Neuronal stem cell (in vitro differentiated cells): Measurements from ENCODE around the gene ATRN.

Experiments used
- DNase-seq: peaks from one replicate; pipeline ENCODE4 v3.0.0-alpha.2; 2013; ENCODE audit warnings: low spot score
- H2AFZ ChIP-seq: one replicate; pipeline ENCODE4 v1.6.1; 2013; ENCODE audit warnings: mild to moderate bottlenecking, low read length, inconsistent platforms
- H2AK5ac ChIP-seq: 2 replicates; pipeline ENCODE4 v1.6.1; 2013; ENCODE audit warnings: low read depth, mild to moderate bottlenecking, inconsistent platforms, low read length, moderate library complexity, mixed read lengths
- H2BK120ac ChIP-seq: 2 replicates; pipeline ENCODE4 v1.6.1; 2013; ENCODE audit warnings: low read depth, mild to moderate bottlenecking, inconsistent platforms, low read length, moderate library complexity, mixed read lengths
- H2BK12ac ChIP-seq: one replicate; pipeline ENCODE4 v1.6.1; 2013; ENCODE audit warnings: low read length, inconsistent platforms
- H2BK15ac ChIP-seq: 2 replicates; pipeline ENCODE4 v1.6.1; 2013; ENCODE audit warnings: mild to moderate bottlenecking, low read length, inconsistent platforms, mixed read lengths
- H2BK5ac ChIP-seq: one replicate; pipeline ENCODE4 v1.6.1; 2013; ENCODE audit warnings: inconsistent platforms, mild to moderate bottlenecking, low read length, moderate library complexity
- H3K14ac ChIP-seq: one replicate; pipeline ENCODE4 v1.6.1; 2013; ENCODE audit warnings: low read length, inconsistent platforms
- H3K18ac ChIP-seq: 2 replicates; pipeline ENCODE4 v1.6.1; 2013; ENCODE audit warnings: low read length, inconsistent platforms
- H3K23ac ChIP-seq: 2 replicates; pipeline ENCODE4 v1.6.1; 2013; ENCODE audit warnings: low read depth, mild to moderate bottlenecking, mixed read lengths, low read length, inconsistent platforms; ENCODE audit not compliant: poor library complexity
- H3K27ac ChIP-seq: replicated peaks from 3 replicates; pipeline ENCODE4 v1.5.1; 2013; ENCODE audit warnings: low read length, inconsistent platforms
- H3K27me3 ChIP-seq, 3 experiments: 2 replicates each; pipeline ENCODE4 v1.6.1; 2013; ENCODE audit warnings: low read length in 3 of 3, mild to moderate bottlenecking in 2 of 3, inconsistent platforms in 1 of 3, low read depth in 1 of 3, mixed read lengths in 1 of 3, moderate library complexity in 1 of 3; ENCODE audit not compliant: control insufficient read depth in 3 of 3, insufficient read depth in 3 of 3
- H3K36me3 ChIP-seq, 2 donors: replicated peaks in 1 of 2; 2 replicates each; pipeline ENCODE4 v1.6.1; 2013; ENCODE audit warnings: low read length in 2 of 2; ENCODE audit not compliant: control insufficient read depth in 2 of 2, insufficient read depth in 2 of 2
- H3K4ac ChIP-seq: 2 replicates; pipeline ENCODE4 v1.6.1; 2013; ENCODE audit warnings: inconsistent platforms, mild to moderate bottlenecking, low read length, moderate library complexity
- H3K4me1 ChIP-seq, 2 donors: 1 replicate in 1 of 2; 2 replicates in 1 of 2; pipeline ENCODE4 v1.6.1; 2013; ENCODE audit warnings: low read length in 2 of 2, low read depth in 1 of 2; ENCODE audit not compliant: control insufficient read depth in 2 of 2, insufficient read depth in 1 of 2
- H3K4me2 ChIP-seq: one replicate; pipeline ENCODE4 v1.6.1; 2013; ENCODE audit warnings: mild to moderate bottlenecking, low read length, inconsistent platforms; ENCODE audit not compliant: insufficient read depth, poor library complexity, severe bottlenecking
- H3K4me3 ChIP-seq, 2 donors: 2 replicates each; pipeline ENCODE4 v1.5.1; 2013; ENCODE audit warnings: low read length in 2 of 2, mild to moderate bottlenecking in 2 of 2, inconsistent platforms in 1 of 2, moderate library complexity in 1 of 2
- H3K79me1 ChIP-seq: one replicate; pipeline ENCODE4 v1.6.1; 2013; ENCODE audit warnings: low read depth, mild to moderate bottlenecking, inconsistent platforms, low read length, moderate library complexity
- H3K9ac ChIP-seq: one replicate; pipeline ENCODE4 v1.6.1; 2013; ENCODE audit warnings: mild to moderate bottlenecking, low read depth, low read length, inconsistent platforms; ENCODE audit not compliant: poor library complexity
- H3K9me3 ChIP-seq, 2 donors: replicated peaks in 1 of 2; 2 replicates each; pipeline versions ENCODE3 to v1.6.1; 2013; ENCODE audit warnings: low read length in 2 of 2, mild to moderate bottlenecking in 2 of 2, inconsistent platforms in 1 of 2, low read depth in 1 of 2, mixed read lengths in 1 of 2, moderate library complexity in 1 of 2; ENCODE audit not compliant: control insufficient read depth in 2 of 2, insufficient read depth in 1 of 2
- H4K8ac ChIP-seq: one replicate; pipeline ENCODE4 v1.6.1; 2013; ENCODE audit warnings: low read depth, mild to moderate bottlenecking, inconsistent platforms, low read length, moderate library complexity
- H4K91ac ChIP-seq: one replicate; pipeline ENCODE4 v1.6.1; 2013; ENCODE audit warnings: low read length, low read depth, mild to moderate bottlenecking, inconsistent platforms; ENCODE audit not compliant: poor library complexity
- WGBS, 2 donors: extraction: QIAGEN DNeasy Blood & Tissue Kit; methylation state at CpG; one replicate each; pipeline ENCODE4 v1.1.7; 2013; ENCODE audit warnings: missing lambda C conversion rate in 2 of 2, mixed read lengths in 1 of 2; ENCODE audit not compliant: insufficient read length in 2 of 2, insufficient replicate concordance in 1 of 2; ENCODE audit errors: extremely low coverage in 2 of 2; 5-methylcytosine and 5-hydroxymethylcytosine counted together

ATRN gene

DNA sequence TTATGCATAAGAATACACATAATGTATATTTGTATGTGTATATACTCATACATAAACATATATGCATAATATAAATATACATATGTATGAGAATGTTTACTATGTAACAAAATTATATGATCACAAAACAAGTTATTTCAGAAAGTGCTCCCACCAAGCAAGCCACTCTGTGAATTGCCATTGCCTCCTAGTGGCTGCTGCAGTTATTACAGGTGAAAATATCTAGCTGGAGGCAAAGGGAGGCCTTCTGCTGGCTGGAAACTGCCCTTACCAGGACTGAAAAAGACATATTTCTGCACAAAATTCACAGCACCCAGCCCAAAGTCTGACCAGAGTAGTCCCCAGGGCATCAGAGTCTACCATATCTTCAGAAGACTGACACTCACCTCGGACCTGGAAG, 225.4 kb downstream of the ATRN start:
- DNase-seq, result no peak
- no peak overlapping the region for H2BK12ac ChIP-seq
- H3K9ac ChIP-seq, result no peak overlapping the region
- no peak overlapping the region for H3K23ac ChIP-seq
- H3K4me1 ChIP-seq, result no peaks in the 10 kb centered on the region
- H4K91ac ChIP-seq, result no peak overlapping the region
- H3K9me3 ChIP-seq, result peaks cover 0 to 6% of the 10 kb centered on the region in 2 donors
- H2BK5ac ChIP-seq, result no peak overlapping the region
- no peak overlapping the region for H3K14ac ChIP-seq
- no peak overlapping the region for H3K4ac ChIP-seq
- H3K18ac ChIP-seq, result no peak overlapping the region
- H2BK120ac ChIP-seq, result no peak overlapping the region
- no peak overlapping the region for H2AFZ ChIP-seq
- H3K36me3 ChIP-seq, result no peaks in the 10 kb centered on the region
- no peak overlapping the region for H3K4me2 ChIP-seq
- H3K27me3 ChIP-seq, result peaks cover 0 to 6% (median 0%) of the 10 kb centered on the region in 3 experiments
- H3K27ac ChIP-seq, result no peak overlapping the region
- no peak overlapping the region for H4K8ac ChIP-seq
- no peak overlapping the region for H3K4me3 ChIP-seq
- no peak overlapping the region for H2BK15ac ChIP-seq
- no CpG with 5 or more reads among the region's 1 CpG for WGBS, 2 donors
- no peaks in the 10 kb centered on the region for H3K79me1 ChIP-seq
- H2AK5ac ChIP-seq, result no peak overlapping the region

DNA sequence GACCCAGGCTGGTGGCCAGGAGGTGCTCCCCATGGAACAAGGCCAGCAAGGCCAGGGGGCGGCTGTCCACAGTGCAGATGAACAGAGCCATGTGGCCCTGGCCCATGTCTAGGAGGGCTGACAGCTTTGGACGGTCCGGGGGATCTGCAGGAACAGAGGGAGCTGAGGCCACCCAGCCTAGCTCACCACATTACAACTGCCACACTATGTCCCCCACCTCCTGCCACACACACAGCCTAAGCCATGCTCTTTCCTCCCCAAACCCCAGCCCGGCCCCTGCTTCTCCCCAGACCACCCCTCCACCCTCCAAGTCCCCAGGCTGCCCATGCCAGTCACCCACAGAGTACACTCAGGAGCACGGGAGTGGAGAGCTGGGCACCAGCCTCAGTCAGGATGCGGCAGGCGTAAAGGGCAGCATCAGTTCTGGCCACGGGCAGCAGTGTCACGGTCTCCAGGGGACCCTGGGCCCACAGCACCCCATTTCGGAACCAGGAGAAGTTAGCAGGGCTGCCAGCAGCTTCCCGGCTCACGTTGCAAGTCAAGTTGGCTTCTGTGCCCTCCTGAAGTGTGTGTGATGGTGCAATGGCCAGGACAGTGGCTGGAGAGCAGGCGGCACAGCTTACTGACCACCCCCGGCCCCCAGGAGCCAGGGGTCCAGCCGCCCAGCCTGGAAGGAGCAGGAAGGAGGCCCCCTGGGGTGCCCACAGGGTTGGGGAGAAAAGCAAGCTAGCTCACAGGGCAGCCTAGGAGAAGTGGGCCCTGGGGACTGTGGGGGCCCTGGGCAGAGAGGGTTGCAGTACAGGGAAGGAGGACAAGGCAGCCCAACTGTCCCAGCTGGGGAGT, 226.1 kb downstream of the ATRN start:
- H2BK120ac ChIP-seq, result no peak overlapping the region
- no peak overlapping the region for H3K23ac ChIP-seq
- H2AFZ ChIP-seq, result no peak overlapping the region
- no peak for DNase-seq
- H2BK12ac ChIP-seq, result peak overlapping the region; percentile 22
- no peak overlapping the region for H3K4ac ChIP-seq
- peaks cover 0 to 6% (median 0%) of the 10 kb centered on the region in 3 experiments for H3K27me3 ChIP-seq
- peak overlapping the region; percentile 71 for H3K18ac ChIP-seq
- peak overlapping the region; percentile 47 for H3K14ac ChIP-seq
- no peak overlapping the region for H2BK15ac ChIP-seq
- H3K9me3 ChIP-seq, result peaks cover 0 to 6% of the 10 kb centered on the region in 2 donors
- H2AK5ac ChIP-seq, result peak overlapping the region; percentile 94
- no peaks in the 10 kb centered on the region for H3K36me3 ChIP-seq
- no peaks in the 10 kb centered on the region for H3K4me1 ChIP-seq
- no peaks in the 10 kb centered on the region for H3K79me1 ChIP-seq
- H4K8ac ChIP-seq, result peak overlapping the region; percentile 23
- no peak overlapping the region for H3K4me2 ChIP-seq
- H3K9ac ChIP-seq, result no peak overlapping the region
- WGBS, 2 donors, result no CpG with 5 or more reads among the region's 15 CpGs
- no peak overlapping the region for H3K4me3 ChIP-seq
- H3K27ac ChIP-seq, result no peak overlapping the region
- H2BK5ac ChIP-seq, result no peak overlapping the region
- no peak overlapping the region for H4K91ac ChIP-seq

- no peaks in the 10 kb centered on the region for H3K36me3 ChIP-seq
- H2BK5ac ChIP-seq, result no peak overlapping the region
- H3K27ac ChIP-seq, result no peak overlapping the region
- peaks cover 0 to 6% (median 0%) of the 10 kb centered on the region in 3 experiments for H3K27me3 ChIP-seq
- peak overlapping the region; percentile 46 for H2BK12ac ChIP-seq
- H3K23ac ChIP-seq, result no peak overlapping the region
- no peaks in the 10 kb centered on the region for H3K79me1 ChIP-seq
- H3K4me2 ChIP-seq, result no peak overlapping the region
- H3K4ac ChIP-seq, result no peak overlapping the region
- H2BK120ac ChIP-seq, result no peak overlapping the region
- H2BK15ac ChIP-seq, result no peak overlapping the region
- H3K4me1 ChIP-seq, result no peaks in the 10 kb centered on the region
- DNase-seq, result no peak
- peak overlapping the region; percentile 14 for H3K14ac ChIP-seq
- WGBS, 2 donors, result no CpG with 5 or more reads among the region's 18 CpGs
- H2AFZ ChIP-seq, result no peak overlapping the region
- H3K18ac ChIP-seq, result peak overlapping the region; percentile 58
- H3K9ac ChIP-seq, result peak overlapping the region; percentile 74
- no peak overlapping the region for H4K91ac ChIP-seq
- H3K9me3 ChIP-seq, result peaks cover 0 to 6% of the 10 kb centered on the region in 2 donors
- peak overlapping the region; percentile 23 for H4K8ac ChIP-seq
- H3K4me3 ChIP-seq, result no peak overlapping the region
- peak overlapping the region; percentile 94 for H2AK5ac ChIP-seq
Observed at GRCh38 chr20:3697588-3698305, 226.9 kb downstream of the ATRN start.

DNA sequence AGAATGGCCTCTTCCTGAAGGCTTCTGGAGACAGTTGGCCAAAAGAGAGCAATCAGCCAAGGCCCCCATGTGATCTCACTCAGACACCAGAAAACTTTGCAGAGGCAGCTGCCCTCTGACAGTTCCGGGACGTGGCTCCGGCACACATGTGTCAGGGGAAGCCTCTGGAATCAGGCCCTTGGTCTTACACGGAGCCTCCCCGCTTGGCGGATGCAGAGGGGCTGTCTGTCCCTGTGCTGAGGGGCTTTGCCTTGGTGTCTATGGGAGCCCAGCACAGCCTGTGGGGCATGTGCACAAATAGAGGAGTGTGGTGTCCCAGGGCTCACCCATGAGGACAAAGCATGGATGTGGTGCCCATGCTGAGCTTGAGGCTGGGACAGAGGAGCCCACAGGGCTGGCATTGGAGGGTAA, 227.8 kb downstream of the ATRN start:
- no CpG with 5 or more reads among the region's 6 CpGs for WGBS, 2 donors
- H3K27ac ChIP-seq, result no peak overlapping the region
- no peak overlapping the region for H2BK15ac ChIP-seq
- peaks cover 0 to 6% of the 10 kb centered on the region in 2 donors for H3K9me3 ChIP-seq
- peak overlapping the region; percentile 4 for H2AK5ac ChIP-seq
- H3K79me1 ChIP-seq, result no peaks in the 10 kb centered on the region
- H3K27me3 ChIP-seq, result peaks cover 0 to 6% (median 0%) of the 10 kb centered on the region in 3 experiments
- H3K4me1 ChIP-seq, result no peaks in the 10 kb centered on the region
- no peak overlapping the region for H3K4ac ChIP-seq
- no peak overlapping the region for H3K4me2 ChIP-seq
- DNase-seq, result no peak
- H4K8ac ChIP-seq, result no peak overlapping the region
- no peaks in the 10 kb centered on the region for H3K36me3 ChIP-seq
- no peak overlapping the region for H3K9ac ChIP-seq
- no peak overlapping the region for H2BK12ac ChIP-seq
- H3K4me3 ChIP-seq, result no peak overlapping the region
- no peak overlapping the region for H2BK5ac ChIP-seq
- no peak overlapping the region for H2BK120ac ChIP-seq
- no peak overlapping the region for H2AFZ ChIP-seq
- no peak overlapping the region for H3K14ac ChIP-seq
- H4K91ac ChIP-seq, result no peak overlapping the region
- H3K23ac ChIP-seq, result no peak overlapping the region
- H3K18ac ChIP-seq, result no peak overlapping the region
